GM13977 (cell line): Measurements from ENCODE around the gene GDF10.

ENCODE experiments used
- DNase-seq: peaks from one replicate; pipeline ENCODE4 v3.0.0; 2012; ENCODE audit warnings: low spot score
- in situ Hi-C: fragments of 300-500 bp; cut with MboI; formaldehyde crosslinking; loops from one replicate; pipeline ENCODE4 v1.12.0; 2022; ENCODE audit warnings: low sequenced_read_pairs, low pct_unique_long_range_greater_than_20kb, mixed read lengths, inconsistent platforms; ENCODE audit not compliant: unreplicated experiment
- TF ChIP-seq, protein P1 (sequence below): IDR thresholded peaks from 2 replicates; pipeline ENCODE4 v1.5.1; 2012; ENCODE audit warnings: mild to moderate bottlenecking, control low read depth; ENCODE audit not compliant: insufficient read depth; ENCODE audit errors: extremely low read depth, missing control alignments

GDF10 gene

GRCh38 chr10:47278720-47279119 is 21.3 kb upstream of the GDF10 start:
- in situ Hi-C loops: no loop called here
- no peak for DNase-seq

DNA sequence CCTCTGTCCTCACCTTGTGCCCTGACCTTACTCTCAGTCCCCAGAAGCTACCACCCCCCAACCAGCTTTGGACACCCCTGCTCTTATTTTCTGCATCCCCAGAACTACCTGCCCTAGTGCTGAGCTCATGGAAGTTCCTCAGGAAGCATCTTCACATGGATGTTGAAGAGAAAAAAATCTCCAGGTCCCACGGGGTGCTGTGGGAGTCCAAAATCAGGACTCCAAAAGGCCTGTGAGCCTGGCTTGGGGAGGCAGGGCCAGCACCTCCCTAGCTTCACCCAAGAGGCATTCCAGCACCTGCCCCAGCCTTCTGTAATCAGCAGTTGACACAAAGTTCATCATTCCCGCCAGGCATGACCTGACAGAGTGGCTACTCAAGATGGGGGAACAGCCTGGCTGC is 20.7 kb upstream of the GDF10 start:
- in situ Hi-C loops: no loop called here
- DNase-seq: no peak
- TF ChIP-seq, protein P1, sequence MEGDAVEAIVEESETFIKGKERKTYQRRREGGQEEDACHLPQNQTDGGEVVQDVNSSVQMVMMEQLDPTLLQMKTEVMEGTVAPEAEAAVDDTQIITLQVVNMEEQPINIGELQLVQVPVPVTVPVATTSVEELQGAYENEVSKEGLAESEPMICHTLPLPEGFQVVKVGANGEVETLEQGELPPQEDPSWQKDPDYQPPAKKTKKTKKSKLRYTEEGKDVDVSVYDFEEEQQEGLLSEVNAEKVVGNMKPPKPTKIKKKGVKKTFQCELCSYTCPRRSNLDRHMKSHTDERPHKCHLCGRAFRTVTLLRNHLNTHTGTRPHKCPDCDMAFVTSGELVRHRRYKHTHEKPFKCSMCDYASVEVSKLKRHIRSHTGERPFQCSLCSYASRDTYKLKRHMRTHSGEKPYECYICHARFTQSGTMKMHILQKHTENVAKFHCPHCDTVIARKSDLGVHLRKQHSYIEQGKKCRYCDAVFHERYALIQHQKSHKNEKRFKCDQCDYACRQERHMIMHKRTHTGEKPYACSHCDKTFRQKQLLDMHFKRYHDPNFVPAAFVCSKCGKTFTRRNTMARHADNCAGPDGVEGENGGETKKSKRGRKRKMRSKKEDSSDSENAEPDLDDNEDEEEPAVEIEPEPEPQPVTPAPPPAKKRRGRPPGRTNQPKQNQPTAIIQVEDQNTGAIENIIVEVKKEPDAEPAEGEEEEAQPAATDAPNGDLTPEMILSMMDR: no peak

More at GRCh38 chr10:47278720-47279119, 21.3 kb upstream of the GDF10 start:
- TF ChIP-seq, protein P1: no peak

DNA sequence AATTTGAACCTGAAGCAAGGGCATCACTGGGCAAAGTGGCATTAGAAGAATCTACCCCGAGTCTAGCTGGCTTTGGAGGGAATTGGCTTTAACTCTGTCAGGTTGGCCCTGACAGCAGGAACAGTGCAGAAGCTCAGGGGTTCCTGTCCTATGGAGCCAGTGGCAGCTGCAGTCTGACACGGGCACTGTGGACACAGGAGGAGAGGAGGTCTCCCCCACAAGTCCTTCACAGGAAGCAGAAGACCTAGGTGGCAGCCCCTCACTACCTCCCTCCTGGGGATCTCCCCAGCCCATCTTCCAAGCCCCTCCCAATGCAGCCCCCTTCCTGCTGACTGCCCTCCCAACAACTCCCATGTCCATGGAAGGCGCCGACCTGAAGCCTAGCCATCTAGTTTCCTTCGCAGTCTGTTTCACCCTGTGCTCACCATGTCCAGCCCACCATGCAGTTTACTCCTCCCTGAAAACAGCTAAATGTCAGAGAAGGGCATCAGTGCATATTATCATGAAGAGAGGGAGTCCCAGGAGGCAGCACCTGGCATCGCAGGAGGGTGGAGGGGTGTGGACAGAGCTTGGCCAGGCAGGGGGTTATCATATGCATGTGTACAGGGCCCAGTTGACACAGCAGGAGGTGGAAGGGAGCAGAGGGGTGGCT is 17.9 kb upstream of the GDF10 start:
- in situ Hi-C loops: no loop called here
- no peak for DNase-seq

DNA sequence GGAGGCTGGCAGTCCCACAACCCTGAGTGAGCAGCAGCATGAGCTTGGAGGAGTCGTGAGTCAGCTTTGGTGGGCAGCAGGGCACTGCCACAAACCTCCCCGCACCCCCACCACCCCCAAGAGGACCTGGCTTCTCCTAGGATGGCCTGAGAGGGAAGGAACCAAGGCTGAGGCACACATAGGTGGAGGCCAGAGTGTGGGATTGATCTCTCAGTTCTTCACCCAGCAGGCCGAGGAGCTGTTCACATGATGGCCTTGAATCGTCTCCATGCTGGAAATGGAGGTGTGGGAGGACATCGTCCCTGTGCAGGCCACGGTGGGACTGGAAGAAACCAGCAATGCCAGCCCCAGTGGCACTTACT is 17.4 kb upstream of the GDF10 start:
- no peak for DNase-seq
- TF ChIP-seq, protein P1: no peak
- in situ Hi-C loops: no loop called here

More for the DNA sequence above, 17.9 kb upstream of the GDF10 start:
- TF ChIP-seq, protein P1: no peak

DNA sequence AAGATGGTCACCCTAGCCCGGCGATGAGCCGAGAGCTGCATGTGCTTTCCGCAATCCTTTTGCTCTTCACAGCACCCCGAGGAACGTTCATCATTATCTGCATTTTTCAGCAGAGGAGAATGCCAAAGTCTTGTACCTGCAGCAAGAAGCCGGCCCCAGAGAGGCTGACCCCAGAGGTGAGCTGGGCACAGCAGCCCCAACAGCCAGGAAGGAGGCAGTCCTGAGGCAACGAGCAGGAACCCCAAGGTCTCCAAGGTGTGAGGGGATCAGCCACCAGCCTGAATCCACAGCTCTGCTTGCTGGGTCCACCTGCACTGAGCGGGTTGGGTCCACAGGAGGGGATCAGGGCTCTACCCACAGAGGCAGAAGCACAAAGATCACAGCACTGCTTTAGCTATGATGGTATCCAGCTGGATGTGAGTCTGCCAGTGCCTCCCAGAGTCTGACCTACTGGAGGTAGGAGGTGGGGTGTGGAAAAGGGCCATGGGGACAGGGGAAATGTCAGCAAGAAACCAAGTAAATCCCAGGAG is 16.8 kb upstream of the GDF10 start:
- DNase-seq: no peak
- TF ChIP-seq, protein P1: no peak
- in situ Hi-C loops: no loop called here

DNA sequence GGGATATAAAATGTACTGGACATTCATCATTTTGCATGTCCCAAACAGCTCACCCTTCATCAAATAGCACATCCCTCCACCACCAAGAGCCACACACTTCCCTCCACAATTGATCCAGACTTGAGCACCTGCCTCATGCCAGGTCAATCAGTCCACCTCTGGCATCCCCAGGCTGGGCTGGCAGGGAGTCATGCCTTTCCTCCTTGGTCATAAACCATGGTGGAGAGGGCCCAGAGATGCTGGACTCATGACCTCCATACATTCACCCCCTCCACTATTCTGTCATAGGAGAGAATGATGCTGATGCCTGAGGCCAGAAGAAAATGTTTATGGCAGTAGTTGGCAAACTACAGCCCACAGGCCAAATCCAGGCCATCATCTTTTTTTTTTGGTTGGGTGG is 16.1 kb upstream of the GDF10 start:
- in situ Hi-C loops: no loop called here
- TF ChIP-seq, protein P1: no peak
- DNase-seq: no peak
